Measurements from ENCODE around the gene HRH2.

Gene HRH2

GRCh38 chr5:175724314-175725275 lies 66.7 kb downstream of the HRH2 start:
- no peak for ATAC-seq
- Mint-ChIP-seq H3K9me3 (no peaks in the 10 kb centered on the region), H3K4me1 (peaks cover 7% of the 10 kb centered on the region), H3K4me3 (no peak overlapping the region), H3K27me3 (peaks cover 21% of the 10 kb centered on the region), H3K27ac (no peak overlapping the region)
- no peak for DNase-seq

- no peak for ATAC-seq
- H3K4me3 Mint-ChIP-seq, result no peak overlapping the region
- peaks cover 21% of the 10 kb centered on the region for H3K27me3 Mint-ChIP-seq
- no peak overlapping the region for H3K27ac Mint-ChIP-seq
- H3K9me3 Mint-ChIP-seq, result no peaks in the 10 kb centered on the region
- peaks cover 14% of the 10 kb centered on the region for H3K4me1 Mint-ChIP-seq
- DNase-seq, result no peak
Measured at GRCh38 chr5:175728316-175728715, 70.4 kb downstream of the HRH2 start.

- peak; percentile 49 for ATAC-seq
- DNase-seq, result no peak
- H3K27me3 Mint-ChIP-seq, result peaks cover 21% of the 10 kb centered on the region
- peak overlapping the region in 1 of 2 donors; percentile 50 for H3K4me3 Mint-ChIP-seq
- H3K27ac Mint-ChIP-seq, result no peak overlapping the region
- no peaks in the 10 kb centered on the region for H3K9me3 Mint-ChIP-seq
- H3K4me1 Mint-ChIP-seq, result peaks cover 14% of the 10 kb centered on the region
Measured at GRCh38 chr5:175728885-175729828, 71.3 kb downstream of the HRH2 start.

- DNase-seq (peak; percentile 88 to 89), ATAC-seq (peak; percentile 88)
- H3K27me3 Mint-ChIP-seq, result peaks cover 21% of the 10 kb centered on the region
- H3K4me3 Mint-ChIP-seq, result peak overlapping the region in 1 of 2 donors; percentile 50
- H3K9me3 Mint-ChIP-seq, result no peaks in the 10 kb centered on the region
- H3K4me1 Mint-ChIP-seq, result peaks cover 14% of the 10 kb centered on the region
- H3K27ac Mint-ChIP-seq, result no peak overlapping the region
Measured at GRCh38 chr5:175729829-175730277, 72.0 kb downstream of the HRH2 start.

GRCh38 chr5:175731172-175731571 lies 73.3 kb downstream of the HRH2 start:
- H3K4me3 Mint-ChIP-seq, result no peak overlapping the region

GRCh38 chr5:175731756-175732465 lies 74.0 kb downstream of the HRH2 start:
- no peak for DNase-seq
- no peak overlapping the region for H3K27ac Mint-ChIP-seq
- H3K4me3 Mint-ChIP-seq, result no peak overlapping the region
- peaks cover 14% of the 10 kb centered on the region for H3K4me1 Mint-ChIP-seq
- ATAC-seq, result no peak
- peaks cover 21% of the 10 kb centered on the region for H3K27me3 Mint-ChIP-seq
- no peaks in the 10 kb centered on the region for H3K9me3 Mint-ChIP-seq

More at GRCh38 chr5:175731172-175731571, 73.3 kb downstream of the HRH2 start:
- no peak for DNase-seq
- Mint-ChIP-seq H3K9me3 (no peaks in the 10 kb centered on the region), H3K27me3 (peaks cover 21% of the 10 kb centered on the region), H3K27ac (no peak overlapping the region), H3K4me1 (peaks cover 14% of the 10 kb centered on the region)
- no peak for ATAC-seq

GRCh38 chr5:175733017-175733416 lies 75.1 kb downstream of the HRH2 start:
- Mint-ChIP-seq H3K27ac (no peak overlapping the region), H3K4me3 (no peak overlapping the region), H3K4me1 (peaks cover 14% of the 10 kb centered on the region), H3K9me3 (no peaks in the 10 kb centered on the region), H3K27me3 (peaks cover 21% of the 10 kb centered on the region)
- ATAC-seq (no peak), DNase-seq (no peak)

GRCh38 chr5:175734016-175734415 lies 76.1 kb downstream of the HRH2 start:
- no peaks in the 10 kb centered on the region for H3K9me3 Mint-ChIP-seq
- H3K27ac Mint-ChIP-seq, result no peak overlapping the region
- peaks cover 21% of the 10 kb centered on the region for H3K27me3 Mint-ChIP-seq
- no peak for ATAC-seq
- H3K4me1 Mint-ChIP-seq, result peaks cover 12% of the 10 kb centered on the region
- DNase-seq, result no peak
- H3K4me3 Mint-ChIP-seq, result no peak overlapping the region

GRCh38 chr5:175734501-175734900 lies 76.6 kb downstream of the HRH2 start:
- Mint-ChIP-seq H3K27ac (no peak overlapping the region), H3K27me3 (peaks cover 21% of the 10 kb centered on the region), H3K4me1 (peaks cover 7% of the 10 kb centered on the region), H3K4me3 (no peak overlapping the region), H3K9me3 (no peaks in the 10 kb centered on the region)
- DNase-seq (no peak), ATAC-seq (no peak)

GRCh38 chr5:175735701-175736100 lies 77.8 kb downstream of the HRH2 start:
- H3K27me3 Mint-ChIP-seq, result peaks cover 27% of the 10 kb centered on the region
- no peaks in the 10 kb centered on the region for H3K9me3 Mint-ChIP-seq
- H3K4me1 Mint-ChIP-seq, result no peaks in the 10 kb centered on the region
- ATAC-seq, result no peak
- no peak for DNase-seq
- H3K27ac Mint-ChIP-seq, result no peak overlapping the region
- no peak overlapping the region for H3K4me3 Mint-ChIP-seq

- peaks cover 37% of the 10 kb centered on the region for H3K27me3 Mint-ChIP-seq
Measured at GRCh38 chr5:175736652-175737051, 78.8 kb downstream of the HRH2 start.

GRCh38 chr5:175737481-175737880 lies 79.6 kb downstream of the HRH2 start:
- H3K4me3 Mint-ChIP-seq, result no peak overlapping the region
- no peaks in the 10 kb centered on the region for H3K9me3 Mint-ChIP-seq
- no peak for DNase-seq
- H3K27me3 Mint-ChIP-seq, result peaks cover 40% of the 10 kb centered on the region
- no peak for ATAC-seq
- no peaks in the 10 kb centered on the region for H3K4me1 Mint-ChIP-seq
- H3K27ac Mint-ChIP-seq, result no peak overlapping the region

More at GRCh38 chr5:175736652-175737051, 78.8 kb downstream of the HRH2 start:
- Mint-ChIP-seq H3K4me1 (no peaks in the 10 kb centered on the region), H3K27ac (peak overlapping the region in 1 of 2 donors; percentile 43), H3K4me3 (no peak overlapping the region), H3K9me3 (no peaks in the 10 kb centered on the region)
- DNase-seq (no peak), ATAC-seq (no peak)

- DNase-seq, result no peak
- H3K27me3 Mint-ChIP-seq, result peaks cover 40% of the 10 kb centered on the region
- no peak overlapping the region for H3K27ac Mint-ChIP-seq
- H3K9me3 Mint-ChIP-seq, result no peaks in the 10 kb centered on the region
- H3K4me3 Mint-ChIP-seq, result no peak overlapping the region
- ATAC-seq, result no peak
- H3K4me1 Mint-ChIP-seq, result no peaks in the 10 kb centered on the region
Measured at GRCh38 chr5:175738126-175738525, 80.3 kb downstream of the HRH2 start.

- Mint-ChIP-seq H3K27me3 (peaks cover 40% of the 10 kb centered on the region), H3K4me1 (no peaks in the 10 kb centered on the region), H3K4me3 (no peak overlapping the region), H3K27ac (peak overlapping the region in 1 of 2 donors; percentile 3), H3K9me3 (no peaks in the 10 kb centered on the region)
- DNase-seq (no peak), ATAC-seq (no peak)
Measured at GRCh38 chr5:175738602-175739133, 80.8 kb downstream of the HRH2 start.

- no peaks in the 10 kb centered on the region for H3K9me3 Mint-ChIP-seq
- no peak for DNase-seq
- no peaks in the 10 kb centered on the region for H3K4me1 Mint-ChIP-seq
- no peak overlapping the region for H3K27ac Mint-ChIP-seq
- ATAC-seq, result no peak
- H3K4me3 Mint-ChIP-seq, result no peak overlapping the region
- H3K27me3 Mint-ChIP-seq, result peaks cover 40% of the 10 kb centered on the region
Measured at GRCh38 chr5:175740014-175740413, 82.1 kb downstream of the HRH2 start.
